ENCODE data around the gene PTK7.

PTK7 gene

GRCh38 chr6:43088654-43089056 is 12.5 kb downstream of the PTK7 start:
- TF ChIP-seq CTCF (IDR thresholded peaks at IDR 0.05; ENCODE audit: borderline replicate concordance, insufficient read depth, low read depth, low read length) = no peak
- H3K4me3 ChIP-seq (ENCODE audit: low read depth, low read length) = no peak overlapping the region

- TF ChIP-seq CTCF (IDR thresholded peaks at IDR 0.05; ENCODE audit: borderline replicate concordance, insufficient read depth, low read depth, low read length) = no peak
- H3K4me3 ChIP-seq (ENCODE audit: low read depth, low read length) = no peak overlapping the region
Observed at GRCh38 chr6:43089467-43089866, 13.4 kb downstream of the PTK7 start.

- no peak overlapping the region for H3K4me3 ChIP-seq (ENCODE audit: low read depth, low read length)
- no peak for TF ChIP-seq CTCF (IDR thresholded peaks at IDR 0.05; ENCODE audit: borderline replicate concordance, insufficient read depth, low read depth, low read length)
Observed at GRCh38 chr6:43089874-43090558, 13.9 kb downstream of the PTK7 start.

GRCh38 chr6:43090559-43090956 is 14.4 kb downstream of the PTK7 start:
- no peak overlapping the region for H3K4me3 ChIP-seq (ENCODE audit: low read depth, low read length)
- TF ChIP-seq CTCF (IDR thresholded peaks at IDR 0.05; ENCODE audit: borderline replicate concordance, insufficient read depth, low read depth, low read length) = no peak

GRCh38 chr6:43091020-43091419 is 14.9 kb downstream of the PTK7 start:
- no peak for TF ChIP-seq CTCF (IDR thresholded peaks at IDR 0.05; ENCODE audit: borderline replicate concordance, insufficient read depth, low read depth, low read length)
- no peak overlapping the region for H3K4me3 ChIP-seq (ENCODE audit: low read depth, low read length)

- no peak overlapping the region for H3K4me3 ChIP-seq (ENCODE audit: low read depth, low read length)
- no peak for TF ChIP-seq CTCF (IDR thresholded peaks at IDR 0.05; ENCODE audit: borderline replicate concordance, insufficient read depth, low read depth, low read length)
Observed at GRCh38 chr6:43091436-43091991, 15.4 kb downstream of the PTK7 start.

- H3K4me3 ChIP-seq (ENCODE audit: low read depth, low read length) = no peak overlapping the region
- TF ChIP-seq CTCF (IDR thresholded peaks at IDR 0.05; ENCODE audit: borderline replicate concordance, insufficient read depth, low read depth, low read length) = no peak
Observed at GRCh38 chr6:43092635-43093034, 16.5 kb downstream of the PTK7 start.
